NCI-H187 treated with DMSO at 0.1 percent for 48 hours (cell line): Measurements from ENCODE around the gene TENM4.

Source experiments
- DNase-seq: peaks from one replicate; lab custom pipeline; 2025; lab: John Stamatoyannopoulos, UW

The TENM4 gene

DNA sequence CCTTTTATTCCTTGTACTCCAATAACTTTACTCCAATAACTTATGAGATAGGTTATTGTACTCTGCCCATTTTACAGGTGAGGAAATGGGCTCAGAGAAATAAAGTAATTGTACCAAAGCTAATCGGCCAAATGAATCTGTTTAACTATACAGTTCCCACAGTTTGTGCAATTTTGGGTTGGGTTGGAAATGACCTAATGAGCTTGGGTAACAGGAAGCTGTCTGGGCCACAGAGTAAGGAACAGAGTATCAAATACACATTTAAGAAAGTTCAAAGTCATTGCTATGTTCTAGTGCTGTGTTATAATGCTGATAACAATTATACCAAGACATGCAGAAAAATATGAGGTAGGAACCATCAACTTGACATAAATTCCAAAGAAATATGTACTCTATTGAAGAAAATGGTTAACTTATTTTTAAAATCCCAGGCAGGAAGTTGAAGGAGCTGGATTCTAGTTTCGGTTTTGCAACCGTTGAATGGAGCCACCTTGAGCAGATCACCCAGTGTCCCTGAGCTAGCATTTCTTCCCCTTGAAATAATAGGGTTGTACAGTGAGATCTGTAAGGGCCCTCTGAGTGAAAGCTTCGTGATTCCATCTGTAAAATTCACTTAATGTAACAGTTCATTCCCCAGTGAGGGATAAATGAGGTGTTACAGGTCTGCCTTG is 505.3 kb downstream of the TENM4 start:
- no peak for DNase-seq

DNA sequence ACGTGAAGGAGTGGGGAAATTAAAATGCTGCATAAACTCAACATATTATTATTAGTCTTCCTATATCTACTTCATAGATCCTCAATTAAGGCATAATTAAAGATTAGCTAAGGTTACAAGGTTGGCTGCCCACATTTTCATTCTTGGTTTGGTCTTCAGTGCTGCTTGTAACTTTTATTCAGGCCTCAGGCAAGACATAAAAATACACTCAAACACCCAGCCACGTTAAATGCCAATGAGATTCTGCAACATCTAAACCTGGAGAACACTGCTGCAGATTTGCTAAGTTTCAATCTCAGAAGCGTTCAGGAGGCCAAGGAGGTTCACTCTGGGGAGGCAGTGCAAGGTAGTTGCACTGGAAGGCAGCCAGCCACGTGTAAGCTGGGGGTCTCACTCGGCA is 507.5 kb downstream of the TENM4 start:
- no peak for DNase-seq

DNA sequence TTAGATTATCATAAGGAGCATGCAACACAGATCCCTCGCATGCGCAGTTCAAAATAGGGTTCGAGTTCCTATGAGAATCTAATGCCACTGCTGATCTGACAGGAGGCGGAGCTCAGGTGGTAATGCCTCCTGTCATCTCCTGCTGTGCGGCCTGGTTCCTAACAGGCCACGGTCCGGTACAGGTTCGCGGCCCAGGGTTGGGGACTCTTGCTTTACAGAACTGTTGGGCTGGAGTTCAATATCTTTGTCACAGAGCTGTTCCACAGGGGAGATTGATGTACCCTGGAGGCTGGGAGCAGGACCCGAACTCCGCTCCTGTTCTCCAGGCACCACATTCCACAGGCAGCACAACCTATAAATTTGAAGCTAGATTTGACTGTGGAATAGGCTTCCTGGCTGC is 508.1 kb downstream of the TENM4 start:
- no peak for DNase-seq

DNA sequence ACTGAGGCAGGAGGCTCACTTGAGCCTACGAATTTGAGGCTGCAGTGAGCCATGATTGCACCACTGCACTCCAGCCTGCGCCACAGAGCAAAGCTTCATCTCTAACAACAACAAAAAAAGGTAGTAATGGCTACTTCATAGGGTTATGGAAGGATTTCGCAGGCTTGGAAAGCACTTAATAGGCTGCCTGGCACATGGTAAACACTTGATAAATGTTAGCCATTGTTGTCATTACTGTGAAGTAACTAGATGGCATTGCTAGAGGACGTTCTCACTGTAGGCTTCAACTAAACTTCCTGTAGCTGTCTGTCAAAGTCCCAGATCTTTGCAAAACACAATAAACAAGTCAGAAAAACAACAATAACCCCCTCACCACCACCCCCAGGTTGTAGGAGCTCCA is 508.9 kb downstream of the TENM4 start:
- DNase-seq, result no peak

DNA sequence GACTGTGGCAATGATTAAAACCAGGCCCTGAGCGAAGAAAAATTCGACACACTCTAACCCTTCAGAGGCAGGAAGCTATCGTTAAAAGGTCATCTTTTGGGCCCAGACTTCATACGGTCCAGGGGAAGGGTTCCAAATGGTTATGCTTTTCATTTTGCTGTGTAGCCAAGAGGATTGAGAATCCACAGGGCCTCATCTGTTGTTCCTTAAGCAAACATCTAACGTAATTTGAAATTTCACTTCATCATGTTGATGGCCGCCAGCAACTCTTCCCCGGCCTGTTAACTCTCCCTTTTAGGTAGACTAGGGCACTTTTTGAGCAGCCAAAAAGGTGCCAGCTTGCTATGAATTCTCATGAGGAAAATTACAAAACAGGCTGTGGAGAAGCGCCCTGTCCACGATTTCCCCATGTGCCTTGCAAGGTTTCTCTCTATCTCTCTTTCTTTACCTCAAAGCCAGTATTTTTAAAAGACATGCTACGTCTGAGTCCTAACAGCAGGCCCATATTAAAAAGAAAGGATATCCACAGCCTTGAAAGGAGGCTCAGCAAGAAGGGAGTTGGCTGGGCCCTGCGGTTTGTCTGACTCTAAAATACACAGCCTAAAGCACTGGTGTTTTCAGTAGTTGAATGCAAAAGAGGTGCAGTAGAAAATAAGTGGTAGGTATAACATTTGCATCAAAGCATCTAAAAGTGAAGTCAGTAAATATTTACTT is 509.9 kb downstream of the TENM4 start:
- no peak for DNase-seq

DNA sequence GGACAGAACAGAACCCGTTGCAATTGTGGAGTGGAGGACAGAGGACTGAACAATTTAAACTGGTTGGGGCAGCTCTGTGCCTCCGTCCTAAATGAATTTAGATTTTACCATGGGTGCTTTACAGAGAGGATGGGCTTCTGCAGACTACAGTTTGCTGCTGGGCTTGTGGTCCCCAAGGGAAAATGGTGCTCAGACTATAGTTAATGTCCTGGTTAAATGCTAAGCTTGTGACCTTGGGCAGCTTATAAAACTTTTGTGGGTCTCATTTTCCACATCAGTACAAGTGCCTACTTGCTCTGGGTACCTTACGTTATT is 511.0 kb downstream of the TENM4 start:
- DNase-seq, result no peak

DNA sequence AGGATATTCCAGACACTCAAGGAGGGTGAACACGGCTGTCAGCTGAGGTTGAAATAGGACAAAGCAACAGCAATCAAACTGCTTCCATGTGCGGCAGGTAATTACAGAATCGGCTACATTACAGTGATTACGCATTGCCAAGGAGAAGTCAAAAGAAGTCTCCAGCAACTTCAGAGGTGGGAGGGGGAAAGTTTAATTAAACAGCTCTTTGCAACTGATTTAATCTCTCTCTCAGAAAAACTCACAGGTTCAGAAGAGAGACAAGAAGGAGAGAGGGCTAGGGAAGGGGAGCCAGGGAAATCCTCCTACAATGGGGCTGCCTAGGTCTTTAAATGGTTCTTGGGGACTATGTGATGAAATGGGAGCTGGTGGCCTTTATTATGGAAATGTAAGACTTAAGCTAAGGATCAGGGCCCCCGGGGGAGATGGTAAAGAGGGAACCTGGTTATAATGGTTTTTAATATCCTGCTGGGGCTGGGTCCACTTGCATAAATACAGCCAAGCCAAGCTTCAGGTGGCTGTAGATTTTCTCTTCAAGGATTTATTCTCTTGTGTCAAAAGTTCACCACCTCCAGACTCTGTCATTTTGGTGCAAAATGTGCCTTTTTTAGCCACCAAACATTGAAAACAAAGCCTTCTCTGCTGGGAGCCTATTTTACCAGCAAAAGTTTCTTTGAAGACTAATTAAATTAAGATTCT is 511.5 kb downstream of the TENM4 start:
- DNase-seq, result no peak

DNA sequence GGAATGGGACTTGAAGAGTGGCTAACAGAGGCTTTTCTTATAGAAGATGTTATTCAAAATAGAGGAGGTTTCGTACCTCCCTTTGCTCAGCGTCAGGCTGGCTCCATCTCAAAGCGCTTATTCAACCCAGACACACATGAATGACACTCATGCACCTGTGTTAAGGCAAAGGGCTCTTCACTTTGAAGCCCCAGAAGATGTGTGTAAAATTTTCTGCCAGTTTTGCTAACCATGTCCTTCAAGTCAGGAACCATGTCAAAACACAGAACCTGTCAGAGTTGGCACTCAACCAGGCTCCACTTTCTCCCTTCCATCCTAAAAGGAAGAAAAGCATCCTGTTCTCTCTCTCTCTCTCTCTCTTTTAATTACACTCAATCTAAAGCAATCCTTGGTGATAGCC is 513.3 kb downstream of the TENM4 start:
- DNase-seq, result no peak

DNA sequence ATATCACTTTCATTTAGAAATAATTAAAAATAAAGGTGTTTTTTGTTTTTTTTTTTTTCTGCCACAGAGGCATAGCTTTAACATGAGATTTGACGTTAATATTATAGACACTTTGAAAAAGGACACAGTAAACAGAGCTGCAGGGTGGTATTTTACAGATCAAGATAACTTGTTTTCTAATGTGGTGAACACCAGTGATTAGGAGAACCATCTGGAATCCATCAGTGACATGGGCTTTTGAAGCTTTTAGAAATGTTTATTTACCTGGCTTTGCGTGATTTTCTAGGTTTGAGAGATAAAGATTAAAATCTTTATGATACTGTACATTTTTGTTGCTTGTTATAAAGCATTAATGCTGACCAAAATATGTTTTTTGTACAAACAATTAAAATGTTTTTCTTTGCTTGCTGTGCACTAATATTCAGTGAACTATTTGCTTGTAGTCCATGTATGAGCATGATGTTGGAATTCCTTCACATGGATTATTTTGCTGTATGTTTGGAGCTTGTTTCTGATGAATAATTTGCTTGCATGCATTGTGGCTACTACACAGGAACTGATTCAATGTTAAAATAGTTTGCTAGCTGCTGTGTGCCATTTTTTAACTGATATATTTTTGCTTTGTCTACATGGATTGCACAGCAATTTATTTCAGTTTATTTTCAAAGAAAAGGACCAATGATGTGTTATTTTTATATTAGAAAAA is 514.0 kb downstream of the TENM4 start:
- no peak for DNase-seq

DNA sequence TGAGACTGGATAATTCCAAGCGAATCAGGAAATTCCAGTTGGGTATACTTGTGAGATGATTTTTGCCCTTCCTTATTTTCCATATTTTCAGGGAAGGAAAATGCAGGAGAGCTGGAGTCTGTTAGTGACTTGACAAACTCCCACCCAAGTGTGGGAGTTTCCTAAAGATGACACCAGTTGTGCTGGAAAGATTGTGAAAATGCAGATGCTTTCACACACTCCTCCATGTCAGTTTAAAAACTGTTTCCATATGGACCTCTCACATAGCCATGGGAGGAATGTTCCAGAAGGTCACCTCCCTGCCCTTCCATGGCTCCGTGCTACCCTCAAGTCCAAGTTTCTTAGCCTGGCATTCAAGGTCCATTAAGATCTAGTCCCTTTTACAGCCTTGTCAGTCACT is 515.4 kb downstream of the TENM4 start:
- no peak for DNase-seq

DNA sequence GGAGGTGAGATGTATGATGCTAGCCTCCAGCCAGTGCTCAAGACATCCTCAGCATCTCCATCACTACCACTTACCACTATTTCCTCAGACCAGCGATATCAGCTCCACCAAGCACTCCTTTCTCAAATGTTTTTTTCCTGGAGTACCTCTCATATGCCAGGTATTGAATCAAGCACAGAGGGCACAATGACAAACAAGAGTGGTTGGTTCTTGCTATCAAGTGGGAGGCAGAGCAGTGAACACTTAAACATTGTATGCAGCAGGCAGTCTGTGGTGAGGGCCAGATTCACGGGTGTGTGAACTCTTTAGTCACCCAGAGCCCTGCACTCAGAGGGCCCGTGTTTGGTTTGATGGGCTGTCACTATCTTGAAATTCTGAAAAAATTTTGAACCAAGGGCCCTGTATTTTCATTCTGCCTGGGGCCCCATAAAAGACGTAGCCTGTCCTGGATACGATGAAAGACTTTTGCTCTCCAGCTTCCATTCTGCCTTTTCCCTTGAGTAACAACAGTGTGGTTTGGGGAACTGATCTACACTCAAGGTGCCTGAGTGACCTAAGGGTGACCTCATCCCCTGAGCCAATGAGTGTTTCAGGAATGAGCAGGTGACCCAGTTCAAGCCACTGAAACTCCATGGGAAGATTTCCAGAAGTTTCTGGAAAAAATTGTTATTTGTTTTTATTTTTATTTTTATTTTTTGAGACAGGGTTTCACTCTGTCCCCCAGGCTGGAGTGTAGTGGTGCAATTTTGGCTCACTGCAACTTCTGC is 517.8 kb downstream of the TENM4 start:
- DNase-seq, result no peak

DNA sequence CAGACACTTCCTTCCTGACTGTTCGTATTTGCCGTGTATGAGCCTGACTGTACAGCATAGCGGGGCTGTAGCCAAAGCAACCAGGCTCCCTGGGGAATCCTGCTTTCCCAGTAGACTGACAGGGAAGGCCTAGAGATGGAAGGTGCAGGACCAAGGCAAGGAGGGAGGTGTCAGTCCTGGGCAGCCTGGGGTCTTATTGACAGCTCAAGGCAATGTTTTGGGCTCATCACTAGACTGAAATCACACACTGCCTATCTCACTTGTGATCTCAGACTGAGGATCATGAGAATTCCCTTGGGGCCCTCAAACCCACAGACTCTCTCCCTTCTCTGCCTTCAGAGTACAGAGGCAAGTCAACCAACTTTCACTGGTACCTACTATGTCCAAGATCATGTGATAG is 519.3 kb downstream of the TENM4 start:
- DNase-seq, result no peak

DNA sequence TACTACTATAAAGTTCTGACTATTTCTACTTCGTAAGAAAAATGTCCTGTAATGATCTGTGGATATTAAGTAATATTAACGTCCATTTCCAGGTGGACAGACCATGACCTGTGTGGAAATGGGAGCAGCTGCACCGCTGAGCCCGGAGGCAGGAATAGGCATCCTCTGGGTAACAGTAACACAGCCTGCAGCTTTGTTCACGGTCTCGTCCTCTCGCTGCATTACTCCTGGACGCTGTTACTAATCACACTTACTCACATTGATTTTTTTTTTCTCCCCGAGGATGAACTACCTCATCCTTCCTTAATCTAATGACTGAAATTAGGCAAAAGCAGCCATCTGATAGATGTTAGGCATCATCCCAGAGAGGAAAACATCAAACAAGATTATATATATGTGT is 520.5 kb downstream of the TENM4 start:
- no peak for DNase-seq

DNA sequence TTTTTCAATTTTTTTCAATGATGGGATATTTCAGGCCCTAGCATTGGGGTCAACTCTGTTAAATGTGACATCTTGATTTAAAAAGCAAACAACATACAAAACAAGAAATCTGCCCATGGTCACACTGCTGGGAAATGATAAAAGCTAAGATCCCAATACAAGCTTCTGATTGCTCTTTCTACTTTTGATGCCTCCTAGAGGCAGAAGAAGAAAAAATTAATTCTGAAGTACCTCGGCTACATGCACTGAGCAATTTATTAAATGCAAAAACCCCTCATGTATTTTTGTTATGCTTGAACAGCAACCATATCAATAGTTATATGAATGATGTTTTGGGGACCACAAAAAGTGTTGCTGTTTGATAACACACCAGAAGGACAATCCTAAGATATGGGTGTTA is 524.1 kb downstream of the TENM4 start:
- no peak for DNase-seq

DNA sequence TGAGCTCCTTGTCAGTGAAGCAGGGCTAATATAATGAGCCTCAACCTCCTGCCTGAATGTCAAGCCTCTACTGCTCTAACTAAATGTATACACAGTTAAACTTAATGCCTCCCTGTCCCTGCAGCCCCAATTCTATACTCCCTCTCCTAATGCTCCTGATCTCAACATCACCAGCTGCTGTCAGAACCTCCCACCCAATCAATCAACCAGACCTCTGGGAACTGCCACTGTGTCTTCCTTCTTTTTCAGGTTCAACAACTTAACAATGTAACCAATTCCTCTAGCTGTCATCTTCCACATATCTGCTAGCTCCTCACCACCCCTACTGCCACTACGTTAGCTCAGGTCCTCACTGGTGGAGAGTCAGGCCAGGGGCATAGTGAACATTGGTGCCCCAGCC is 526.3 kb downstream of the TENM4 start:
- no peak for DNase-seq

DNA sequence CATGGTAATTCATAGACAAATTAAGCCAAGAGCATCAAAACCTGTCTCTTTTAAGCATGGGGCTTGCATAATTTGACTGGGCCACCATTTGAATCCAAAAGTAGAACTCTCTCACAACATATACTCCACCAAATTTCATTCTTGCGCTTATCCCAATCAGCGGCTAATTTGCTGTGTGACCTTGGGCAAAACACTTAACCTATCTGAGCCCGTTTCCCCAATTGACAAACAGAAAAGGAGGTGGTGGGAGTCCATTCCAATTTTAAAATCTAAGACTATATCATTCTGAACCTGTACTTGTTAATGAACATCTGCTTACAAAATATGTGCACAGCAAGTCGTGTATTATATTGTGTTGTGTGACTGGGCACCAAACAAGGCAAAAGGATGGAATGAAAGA is 528.1 kb downstream of the TENM4 start:
- DNase-seq, result no peak

DNA sequence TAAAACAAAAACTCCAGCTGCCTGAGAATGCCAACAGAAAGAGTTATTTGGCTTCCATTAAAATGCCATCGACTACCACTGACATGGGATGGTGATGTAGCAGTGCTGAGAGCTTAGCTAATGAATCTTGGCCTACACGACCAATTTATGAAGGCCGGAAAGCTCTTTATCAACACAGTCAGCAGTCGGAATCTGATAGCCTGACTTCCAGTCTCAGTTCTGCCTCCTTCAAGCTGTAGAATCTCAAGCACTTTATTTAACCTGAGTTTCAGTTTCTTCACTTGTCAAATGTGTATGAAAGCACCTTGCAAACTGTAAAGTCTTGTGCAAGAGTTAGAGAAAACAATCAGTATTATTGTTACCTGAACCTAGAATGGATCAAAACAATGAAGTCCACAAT is 530.5 kb downstream of the TENM4 start:
- no peak for DNase-seq

DNA sequence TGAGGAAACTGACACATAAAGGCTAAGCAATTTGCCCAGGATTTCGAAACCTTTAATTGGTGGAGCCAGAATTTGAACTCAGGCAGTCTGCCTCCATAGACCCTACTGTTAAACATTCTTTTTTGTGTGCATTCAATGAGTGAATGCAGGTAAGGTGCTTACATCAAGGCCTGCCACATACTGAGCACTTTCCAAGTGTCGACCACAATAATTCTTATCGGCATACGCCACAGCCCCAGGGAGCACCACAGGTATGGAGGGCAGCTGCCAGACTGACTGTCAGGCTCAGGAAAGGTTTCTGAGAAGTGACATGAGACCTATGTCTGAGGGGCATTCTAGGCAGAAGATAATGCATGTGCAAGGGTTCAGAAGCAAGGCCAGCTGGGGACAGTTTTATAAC is 531.4 kb downstream of the TENM4 start:
- DNase-seq, result no peak

DNA sequence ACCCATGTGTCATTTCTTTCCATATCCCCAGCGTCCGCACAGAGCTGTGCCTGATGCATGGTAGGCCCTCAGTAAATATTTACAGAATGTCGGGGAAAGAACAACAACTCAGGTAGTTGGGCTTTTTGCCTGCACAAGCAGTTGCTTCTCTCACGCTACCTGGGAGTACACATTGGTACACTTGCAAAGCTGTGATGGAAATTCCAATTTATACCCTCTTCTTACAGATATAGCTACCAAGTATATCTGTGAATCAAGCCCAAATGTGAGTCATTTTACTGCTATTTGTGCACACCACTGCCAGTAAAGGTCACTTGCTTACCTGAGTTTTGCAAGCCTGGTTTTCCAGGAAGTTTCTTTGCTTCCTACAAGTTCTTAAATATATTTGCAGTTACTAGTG is 533.2 kb downstream of the TENM4 start:
- DNase-seq, result no peak

DNA sequence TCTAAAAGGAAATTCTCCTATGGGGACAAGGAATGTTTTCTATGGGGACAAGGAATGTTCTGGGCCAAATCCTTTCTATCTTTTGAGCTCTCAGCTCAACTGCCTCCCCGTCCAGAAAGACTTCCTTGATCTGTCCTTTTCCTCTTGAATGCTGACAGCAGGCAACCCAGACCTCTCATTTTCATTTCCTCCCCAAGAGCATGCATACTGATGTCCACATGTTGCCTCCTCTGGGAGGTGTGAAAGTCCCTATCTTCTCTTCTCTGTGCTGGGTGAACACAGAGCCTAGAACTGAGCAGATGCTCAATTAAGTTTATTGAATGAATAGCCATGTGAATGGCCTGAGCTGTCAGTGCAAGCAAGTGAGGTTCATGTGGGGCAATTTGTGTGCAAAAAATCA is 534.3 kb downstream of the TENM4 start:
- DNase-seq, result no peak

DNA sequence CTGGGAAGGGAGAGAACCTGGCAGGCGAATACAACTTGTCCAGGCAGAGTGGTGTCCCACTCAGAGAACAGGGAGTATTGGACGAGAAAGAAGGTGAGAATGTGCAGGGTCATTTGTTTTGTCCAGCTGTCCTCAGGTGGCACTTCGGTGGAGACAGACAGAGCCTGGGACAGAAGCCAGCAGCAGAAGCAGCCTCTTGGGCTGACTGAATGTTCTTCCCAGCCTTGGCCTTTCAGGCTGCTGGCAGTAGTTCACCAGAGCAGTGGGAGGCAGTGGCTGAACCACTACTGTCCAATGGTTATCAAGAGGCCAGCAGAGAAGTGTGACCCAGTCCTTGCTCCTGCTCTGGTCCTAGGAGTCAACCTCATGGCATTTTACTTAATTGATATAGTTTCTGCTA is 535.1 kb downstream of the TENM4 start:
- DNase-seq, result no peak

DNA sequence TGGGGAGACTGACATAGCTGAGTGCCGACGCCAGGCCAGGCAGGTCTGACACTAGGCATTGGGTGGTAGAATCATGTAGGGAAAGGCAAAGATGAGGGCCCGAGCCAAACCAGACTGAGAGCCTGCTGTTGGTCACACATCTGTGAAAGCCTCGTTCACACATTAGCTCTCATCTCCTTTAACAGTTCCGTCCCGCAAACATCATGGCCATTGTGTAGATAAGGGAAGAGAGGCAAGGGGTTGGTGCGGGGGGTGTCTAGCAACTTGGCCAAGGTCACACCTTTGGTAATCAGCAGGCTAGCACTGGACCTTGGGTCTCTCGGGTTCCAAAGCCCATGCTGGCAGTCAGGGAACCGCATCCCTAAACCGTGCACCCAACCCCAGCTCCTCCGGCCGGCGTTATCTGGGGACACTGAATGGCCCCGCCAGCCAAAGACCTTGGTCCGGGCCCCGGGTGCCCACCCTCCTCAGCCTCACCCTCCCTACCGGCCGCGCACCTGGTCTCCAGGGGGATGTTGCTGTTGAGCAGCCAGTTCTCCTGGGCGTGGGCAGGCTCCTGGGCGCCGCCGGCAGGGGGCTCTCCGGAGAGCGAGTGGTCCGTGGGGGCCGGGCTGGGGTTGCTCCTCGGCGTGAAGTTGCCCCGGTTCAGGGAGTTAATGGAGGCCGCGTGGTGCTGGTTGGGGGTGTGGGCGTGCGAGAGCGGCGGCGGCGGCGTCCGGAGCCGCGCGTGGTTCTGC is 537.9 kb downstream of the TENM4 start:
- no peak for DNase-seq
